ENCODE data around the gene TEDC1.
"Not testable (repeated sequence)": the region's sequence is repeated elsewhere in the genome, so short reads cannot be mapped to it uniquely, and the experiment has no call there.

The TEDC1 gene

DNA sequence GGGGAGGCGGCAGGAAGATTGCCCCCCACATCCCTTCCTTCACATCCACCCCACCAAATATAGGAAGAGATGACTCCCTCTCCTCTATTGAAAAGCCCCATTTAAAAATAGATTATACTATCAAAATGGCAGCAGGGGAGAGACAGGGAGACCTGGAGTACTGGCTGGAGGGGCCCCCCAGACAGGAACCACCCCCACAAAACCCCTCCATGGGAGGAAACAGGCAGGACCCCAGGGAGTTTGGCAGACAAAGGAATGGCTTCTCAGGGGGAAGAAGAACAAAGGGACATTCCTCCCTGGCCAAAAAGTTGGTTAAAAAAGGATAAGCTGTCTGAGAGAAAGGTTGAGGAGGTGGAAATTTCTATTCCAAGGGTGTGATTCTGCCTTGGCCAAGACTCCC is 54.6 kb downstream of the TEDC1 start:
- DNase-seq: not testable (repeated sequence)

DNA sequence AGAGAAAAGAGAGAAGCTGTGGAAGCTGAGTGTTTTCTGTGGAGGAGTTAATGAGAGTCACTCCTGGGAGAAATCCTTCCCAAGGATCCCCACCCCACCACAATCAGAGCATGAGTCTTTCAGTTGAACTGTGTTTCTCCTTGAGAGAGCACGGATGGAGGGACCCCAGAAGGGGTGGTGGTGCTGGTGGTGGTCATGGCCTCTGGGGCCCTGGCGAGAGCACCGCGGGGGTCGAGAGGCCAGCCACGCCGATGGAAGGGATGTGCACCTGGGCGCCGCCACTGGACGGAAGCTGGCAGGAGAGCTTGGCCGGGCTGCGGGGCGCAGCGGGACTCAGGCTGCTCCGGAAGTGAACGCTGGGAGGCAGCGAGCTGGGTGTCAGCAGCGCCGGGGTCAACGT is 55.4 kb downstream of the TEDC1 start:
- DNase-seq: not testable (repeated sequence)

DNA sequence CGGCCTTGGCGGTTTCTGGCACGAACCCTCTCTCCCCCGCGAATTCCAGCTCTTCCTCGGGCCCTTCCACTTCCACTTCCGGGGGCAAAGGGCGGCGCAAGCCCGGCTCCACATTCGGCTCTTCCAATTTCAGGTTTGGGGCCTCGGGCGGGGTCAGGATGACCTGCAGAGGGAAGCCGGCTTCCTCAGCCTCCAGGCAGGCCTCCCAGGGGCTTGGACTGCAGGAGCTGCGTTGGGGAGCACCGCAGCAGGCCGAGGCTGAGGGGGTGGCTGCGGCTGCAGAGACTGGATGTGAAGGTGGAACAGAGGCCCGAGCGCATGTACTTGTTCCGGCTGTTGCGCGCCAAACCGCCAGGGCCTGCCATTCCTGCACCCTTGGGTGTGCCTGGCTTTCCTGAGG is 56.0 kb downstream of the TEDC1 start:
- DNase-seq: not testable (repeated sequence)

DNA sequence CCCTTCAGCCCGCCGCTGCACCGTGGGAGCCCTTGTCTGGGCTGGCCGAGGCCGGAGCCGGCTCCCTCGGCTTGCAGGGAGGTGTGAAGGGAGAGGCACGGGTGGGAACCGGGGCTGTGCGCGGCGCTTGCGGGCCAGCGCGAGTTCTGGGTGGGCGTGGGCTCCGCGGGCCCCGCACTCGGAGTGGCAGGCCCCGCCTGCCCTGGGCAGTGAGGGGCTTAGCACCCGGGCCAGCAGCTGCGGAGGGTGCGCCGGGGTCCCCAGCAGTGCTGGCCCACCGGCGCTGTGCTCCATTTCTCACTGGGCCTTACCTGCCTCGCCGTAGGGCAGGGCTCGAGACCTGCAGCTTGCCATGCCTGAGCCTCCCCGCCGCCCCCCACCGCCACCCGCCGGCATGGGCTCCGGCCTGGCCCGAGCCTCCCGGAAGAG is 56.7 kb downstream of the TEDC1 start:
- no peak for DNase-seq

Data from CD4-positive, alpha-beta T cell treated with Interleukin-4 for 1 hour (primary cell).